H9 (cell line): Measurements from ENCODE around the gene SLC39A10. TPM values are rescaled to one million over a fixed set of nuclear protein-coding genes. Genes with fewer than 3 reads are reported as not detected.

Source experiments
- DNase-seq: peaks from one replicate; pipeline ENCODE4 v3.0.0-alpha.2; 2017
- H2AFZ ChIP-seq: one replicate; pipeline ENCODE4 v1.6.1; 2013; ENCODE audit warnings: mild to moderate bottlenecking, low read length, control low read depth, moderate library complexity
- H2AK5ac ChIP-seq: 2 replicates; pipeline ENCODE4 v1.6.1; 2013; ENCODE audit warnings: low read length, control low read depth, mixed read lengths; ENCODE audit not compliant: insufficient read length
- H2BK120ac ChIP-seq: one replicate; pipeline ENCODE4 v1.6.1; 2013; ENCODE audit warnings: low read depth, mild to moderate bottlenecking, low read length, control low read depth, inconsistent platforms; ENCODE audit not compliant: poor library complexity, severe bottlenecking
- H2BK12ac ChIP-seq: 2 replicates; pipeline ENCODE4 v1.6.1; 2013; ENCODE audit warnings: low read length, control low read depth, mixed read lengths, low read depth; ENCODE audit not compliant: insufficient read length
- H2BK15ac ChIP-seq: 2 replicates; pipeline ENCODE4 v1.6.1; 2013; ENCODE audit warnings: low read depth, low read length, control low read depth
- H2BK20ac ChIP-seq: one replicate; pipeline ENCODE4 v1.6.1; 2013; ENCODE audit warnings: low read depth, mild to moderate bottlenecking, low read length, control low read depth, inconsistent platforms; ENCODE audit not compliant: poor library complexity, severe bottlenecking
- H2BK5ac ChIP-seq: 2 replicates; pipeline ENCODE4 v1.6.1; 2013; ENCODE audit warnings: low read length, control low read depth, mixed read lengths; ENCODE audit not compliant: insufficient read length
- H3K14ac ChIP-seq: 2 replicates; pipeline ENCODE4 v1.6.1; 2013; ENCODE audit warnings: low read length, control low read depth; ENCODE audit not compliant: insufficient read depth
- H3K18ac ChIP-seq: 2 replicates; pipeline ENCODE4 v1.6.1; 2013; ENCODE audit warnings: low read depth, mild to moderate bottlenecking, mixed read lengths, low read length, control low read depth; ENCODE audit not compliant: insufficient read length
- H3K23ac ChIP-seq: 2 replicates; pipeline ENCODE4 v1.6.1; 2013; ENCODE audit warnings: low read length, control low read depth, mixed read lengths, low read depth; ENCODE audit not compliant: insufficient read length
- H3K23me2 ChIP-seq: 2 replicates; pipeline ENCODE4 v1.6.1; 2013; ENCODE audit warnings: low read depth, mild to moderate bottlenecking, mixed read lengths, low read length, control low read depth; ENCODE audit not compliant: insufficient read length, poor library complexity, severe bottlenecking
- H3K27ac ChIP-seq: 2 replicates; pipeline ENCODE4 v1.5.1; 2013; ENCODE audit warnings: low read length, control low read depth, mixed read lengths, low read depth; ENCODE audit not compliant: insufficient read length
- H3K27me3 ChIP-seq: 2 replicates; pipeline ENCODE4 v1.6.1; 2013; ENCODE audit warnings: low read length, control low read depth, inconsistent platforms; ENCODE audit not compliant: insufficient read depth
- H3K4ac ChIP-seq: 2 replicates; pipeline ENCODE4 v1.6.1; 2013; ENCODE audit warnings: low read depth, mild to moderate bottlenecking, control low read depth, inconsistent platforms, low read length, moderate library complexity
- H3K4me1 ChIP-seq: 2 replicates; pipeline ENCODE4 v1.6.1; 2013; ENCODE audit warnings: low read length, control low read depth, inconsistent platforms; ENCODE audit not compliant: insufficient read depth
- H3K4me2 ChIP-seq: 2 replicates; pipeline ENCODE4 v1.6.1; 2013; ENCODE audit warnings: low read length, control low read depth, mixed read lengths; ENCODE audit not compliant: insufficient read length, insufficient read depth
- H3K56ac ChIP-seq: 2 replicates; pipeline ENCODE4 v1.6.1; 2013; ENCODE audit warnings: low read depth, mild to moderate bottlenecking, mixed read lengths, low read length, control low read depth; ENCODE audit not compliant: insufficient read length
- H3K79me1 ChIP-seq: 2 replicates; pipeline ENCODE4 v1.6.1; 2013; ENCODE audit warnings: low read depth, mild to moderate bottlenecking, moderate library complexity, low read length, control low read depth, inconsistent platforms; ENCODE audit not compliant: insufficient read depth, poor library complexity, severe bottlenecking
- H3K79me2 ChIP-seq: 2 replicates; pipeline ENCODE4 v1.6.1; 2013; ENCODE audit warnings: low read length, control low read depth, inconsistent platforms; ENCODE audit not compliant: insufficient read depth
- H3K9ac ChIP-seq: 2 replicates; pipeline ENCODE4 v1.6.1; 2013; ENCODE audit warnings: low read length, control low read depth, mixed read lengths; ENCODE audit not compliant: insufficient read length; ENCODE audit errors: extremely low read depth
- H3K9me3 ChIP-seq: one replicate; pipeline ENCODE4 v1.6.1; 2013; ENCODE audit warnings: low read depth, low read length, inconsistent platforms; ENCODE audit not compliant: control insufficient read depth
- H3T11ph ChIP-seq: one replicate; pipeline ENCODE4 v1.6.1; 2013; ENCODE audit warnings: mild to moderate bottlenecking, low read length, control low read depth, inconsistent platforms
- H4K20me1 ChIP-seq: one replicate; pipeline ENCODE4 v1.6.1; 2013; ENCODE audit not compliant: control insufficient read depth, insufficient read length, insufficient read depth
- H4K5ac ChIP-seq: 2 replicates; pipeline ENCODE4 v1.6.1; 2013; ENCODE audit warnings: low read depth, mild to moderate bottlenecking, mixed read lengths, low read length, control low read depth; ENCODE audit not compliant: insufficient read length
- H4K8ac ChIP-seq: replicated peaks from 2 replicates; pipeline ENCODE4 v1.6.1; 2013; ENCODE audit warnings: low read length, control low read depth, mixed read lengths, low read depth; ENCODE audit not compliant: insufficient read length
- H4K91ac ChIP-seq: 2 replicates; pipeline ENCODE4 v1.6.1; 2013; ENCODE audit warnings: low read depth, mild to moderate bottlenecking, moderate library complexity, mixed read lengths, low read length, control low read depth; ENCODE audit not compliant: insufficient read length
- H3K27ac Mint-ChIP-seq, 3 experiments: 2 replicates in 2 of 3; 3 replicates in 1 of 3; pipeline ENCODE4 v1.8.0; 2020 to 2021; ENCODE audit warnings: mixed read lengths in 3 of 3, mild to moderate bottlenecking in 1 of 3, moderate library complexity in 1 of 3
- H3K27me3 Mint-ChIP-seq: 2 replicates; pipeline ENCODE4 v1.8.0; 2021; ENCODE audit warnings: low read depth, mild to moderate bottlenecking, moderate library complexity, mixed read lengths
- H3K36me3 Mint-ChIP-seq, 3 experiments: 2 replicates in 2 of 3; 3 replicates in 1 of 3; pipeline ENCODE4 v1.8.0; 2020 to 2021; ENCODE audit warnings: low read depth in 3 of 3, mixed read lengths in 3 of 3; ENCODE audit not compliant: insufficient read depth in 1 of 3
- H3K4me1 Mint-ChIP-seq, 2 experiments: 2 replicates each; pipeline ENCODE4 v1.8.0; 2020; ENCODE audit warnings: mixed read lengths in 2 of 2
- H3K4me3 Mint-ChIP-seq, 2 experiments: 2 replicates in 1 of 2; 3 replicates in 1 of 2; pipeline ENCODE4 v1.8.0; 2020 to 2021; ENCODE audit warnings: mild to moderate bottlenecking in 2 of 2, mixed read lengths in 2 of 2, moderate library complexity in 1 of 2
- H3K9me3 Mint-ChIP-seq, 2 experiments: 2 replicates in 1 of 2; 3 replicates in 1 of 2; pipeline ENCODE4 v1.8.0; 2020; ENCODE audit warnings: mild to moderate bottlenecking in 2 of 2, mixed read lengths in 2 of 2, moderate library complexity in 1 of 2
- CTCF ChIP-seq: fragments of 200-600 bp; sonication (generic); conservative IDR thresholded peaks from 3 replicates; pipeline ENCODE4 v1.8.0; 2021; ENCODE audit warnings: antibody characterized with exemption, mild to moderate bottlenecking
- total RNA-seq: library from RNA; stranded (reverse); gene quantifications from 2 replicates; pipeline ENCODE4 v1.2.1, GENCODE V29; 2021

Gene SLC39A10
- total RNA-seq, 1 experiment from 2014 or later, result 161 TPM

- no peaks in the 10 kb centered on the region for H3K4me1 ChIP-seq
- no peaks in the 10 kb centered on the region for H3K27me3 ChIP-seq
- H3K4me2 ChIP-seq, result no peak overlapping the region
- Mint-ChIP-seq H3K27me3 (no peaks in the 10 kb centered on the region), H3K36me3 (peaks cover 3 to 4% (median 3%) of the 10 kb centered on the region in 3 experiments; a peak in 3 of 7 replicates), H3K9me3 (peaks cover 3 to 8% of the 10 kb centered on the region in 2 experiments; a peak in 4 of 5 replicates), H3K27ac (no peak overlapping the region), H3K4me1 (peaks cover 1 to 2% of the 10 kb centered on the region in 2 experiments; a peak in 2 of 4 replicates), H3K4me3 (no peak overlapping the region)
- H2BK15ac ChIP-seq, result no peak overlapping the region
- no peaks in the 10 kb centered on the region for H3K79me1 ChIP-seq
- H3T11ph ChIP-seq, result no peak overlapping the region
- H2BK12ac ChIP-seq, result no peak overlapping the region
- H3K18ac ChIP-seq, result no peak overlapping the region
- no peak overlapping the region for H2AK5ac ChIP-seq
- H2BK20ac ChIP-seq, result no peak overlapping the region
- H3K14ac ChIP-seq, result no peak overlapping the region
- H3K9me3 ChIP-seq, result no peaks in the 10 kb centered on the region
- H3K27ac ChIP-seq, result no peak overlapping the region
- H2BK120ac ChIP-seq, result no peak overlapping the region
- no peak overlapping the region for H3K4ac ChIP-seq
- H3K79me2 ChIP-seq, result no peaks in the 10 kb centered on the region
- H3K56ac ChIP-seq, result no peak overlapping the region
- no peak for TF ChIP-seq CTCF
- H3K23ac ChIP-seq, result no peak overlapping the region
- H4K91ac ChIP-seq, result no peak overlapping the region
- no peak overlapping the region for H2BK5ac ChIP-seq
- no peak for DNase-seq
- H4K8ac ChIP-seq, result no peak overlapping the region
- H2AFZ ChIP-seq, result no peak overlapping the region
- no peaks in the 10 kb centered on the region for H4K20me1 ChIP-seq
- H4K5ac ChIP-seq, result no peak overlapping the region
- H3K9ac ChIP-seq, result no peak overlapping the region
- no peaks in the 10 kb centered on the region for H3K23me2 ChIP-seq
Measured at GRCh38 chr2:195769975-195770374, 112.9 kb downstream of the SLC39A10 start.
